Left lung (tissue), 10 donors: ENCODE results near the gene C20orf144. TPM values are rescaled to one million over a fixed set of nuclear protein-coding genes. Genes with fewer than 3 reads are reported as not detected.
A peak's percentile ranks its signal among the peaks of the same experiment; 100 is the strongest.

Source experiments
- ATAC-seq: fragments of 200-7000 bp; cut with Tn5 transposase; one replicate; pipeline ENCODE4 v1.9.1; 2020; ENCODE audit warnings: moderate library complexity
- DNase-seq, 4 donors: peaks; one replicate each; pipeline ENCODE4 v3.0.0-alpha.2; 2013 to 2020
- H3K27ac ChIP-seq, 2 donors: fragments of 200-600 bp; sonication (generic) in 1 of 2; one replicate each; pipeline versions ENCODE4 v1.5.0 to v1.8.0; 2020 to 2021
- H3K27me3 ChIP-seq, 2 donors: fragments of 200-600 bp; sonication (generic) in 1 of 2; one replicate each; pipeline versions ENCODE4 v1.5.0 to v1.8.0; 2020 to 2021
- H3K36me3 ChIP-seq, 2 donors: fragments of 200-600 bp; sonication (generic) in 1 of 2; one replicate each; pipeline versions ENCODE4 v1.5.0 to v1.8.0; 2020 to 2021
- H3K4me1 ChIP-seq, 2 donors: fragments of 200-600 bp; one replicate each; pipeline ENCODE4 v1.8.0; 2021
- H3K4me3 ChIP-seq, 2 donors: fragments of 200-600 bp; sonication (generic) in 1 of 2; one replicate each; pipeline versions ENCODE4 v1.5.0 to v1.8.0; 2020 to 2021; ENCODE audit warnings: mild to moderate bottlenecking in 1 of 2
- H3K9me3 ChIP-seq, 2 donors: fragments of 200-600 bp; sonication (generic) in 1 of 2; one replicate each; pipeline versions ENCODE4 v1.5.0 to v1.8.0; 2020 to 2021
- CTCF ChIP-seq, 2 donors: fragments of 200-600 bp; sonication (generic) in 1 of 2; IDR thresholded peaks; one replicate each; pipeline versions ENCODE4 v1.5.0 to v1.8.0; 2021; ENCODE audit warnings: antibody characterized with exemption in 2 of 2
- intact Hi-C, 2 donors: fragments of 100-400 bp; cut with DNase I; formaldehyde crosslinking; loops; one replicate each; pipeline versions ENCODE4 v1.11.2 to v1.14.2; 2022
- polyA plus RNA-seq, 6 donors: library from polyadenylated mRNA; unstranded; fragments of 120-200 nt; gene quantifications; one replicate each; pipeline ENCODE4 v1.2.1, GENCODE V29; 2013; ENCODE audit not compliant: insufficient read length in 6 of 6
- total RNA-seq, 2 donors: library from RNA; stranded (reverse); fragmentation: NEBNext Ultra II Directional; extraction: Animal tissue kit (Norgen Biotek cat#: 25700); gene quantifications; one replicate each; pipeline ENCODE4 v1.2.1, GENCODE V29; 2021
- donor health status: DM: no; HTN: yes; CAD: no.
- donor health status: DM: no; HTN: no; CAD: no.

The C20orf144 gene
- total and polyA plus RNA-seq, 8 donors = 0.24 to 0.78 (median 0.34) TPM; not detected in 1

- ATAC-seq (peak; percentile 60), DNase-seq (peak in 3 of 4 donors; percentile 83 to 97 (median 84))
- Histone ChIP-seq H3K27ac (peak overlapping the region; percentile 79 to 87), H3K36me3 (peaks cover 0 to 11% of the 10 kb centered on the region in 2 donors), H3K4me1 (peaks cover 18 to 57% of the 10 kb centered on the region in 2 donors), H3K9me3 (no peaks in the 10 kb centered on the region), H3K4me3 (peak overlapping the region; percentile 55 to 56), H3K27me3 (no peaks in the 10 kb centered on the region)
- intact Hi-C loops = no loop called here
- peak; percentile 76 to 94 for TF ChIP-seq CTCF (IDR thresholded peaks at IDR 0.05)
Observed at GRCh38 chr20:33667676-33668465, 5.7 kb downstream of the C20orf144 start.

GRCh38 chr20:33668466-33669155 is 6.5 kb downstream of the C20orf144 start:
- intact Hi-C loops = no loop called here
- Histone ChIP-seq H3K27me3 (no peaks in the 10 kb centered on the region), H3K36me3 (peaks cover 0 to 11% of the 10 kb centered on the region in 2 donors), H3K4me1 (peaks cover 21 to 59% of the 10 kb centered on the region in 2 donors), H3K9me3 (no peaks in the 10 kb centered on the region), H3K27ac (no peak overlapping the region), H3K4me3 (no peak overlapping the region)
- DNase-seq (peak in 1 of 4 donors; percentile 57), ATAC-seq (no peak)
- no peak for TF ChIP-seq CTCF (IDR thresholded peaks at IDR 0.05)

- ATAC-seq = no peak
- DNase-seq = peak in 1 of 4 donors; percentile 54
- H3K27me3 ChIP-seq = no peaks in the 10 kb centered on the region
- H3K27ac ChIP-seq = no peak overlapping the region
- H3K4me3 ChIP-seq = no peak overlapping the region
- H3K36me3 ChIP-seq = peaks cover 0 to 11% of the 10 kb centered on the region in 2 donors
- peaks cover 18 to 59% of the 10 kb centered on the region in 2 donors for H3K4me1 ChIP-seq
- H3K9me3 ChIP-seq = no peaks in the 10 kb centered on the region
- intact Hi-C loops = no loop called here
- no peak for TF ChIP-seq CTCF (IDR thresholded peaks at IDR 0.05)
Observed at GRCh38 chr20:33669224-33669623, 7.1 kb downstream of the C20orf144 start.

GRCh38 chr20:33669873-33670640 is 7.9 kb downstream of the C20orf144 start:
- H3K27me3 ChIP-seq = no peaks in the 10 kb centered on the region
- H3K4me1 ChIP-seq = peaks cover 17 to 57% of the 10 kb centered on the region in 2 donors
- H3K4me3 ChIP-seq = no peak overlapping the region
- H3K9me3 ChIP-seq = no peaks in the 10 kb centered on the region
- DNase-seq (peak in 1 of 4 donors; percentile 37), ATAC-seq (no peak)
- H3K27ac ChIP-seq = no peak overlapping the region
- intact Hi-C loops = no loop called here
- TF ChIP-seq CTCF (IDR thresholded peaks at IDR 0.05) = no peak
- peaks cover 0 to 11% of the 10 kb centered on the region in 2 donors for H3K36me3 ChIP-seq
